ENCODE results near the gene PSEN2.
A peak's percentile ranks its signal among the peaks of the same experiment; 100 is the strongest.
"Not testable (repeated sequence)": the region's sequence is repeated elsewhere in the genome, so short reads cannot be mapped to it uniquely, and the experiment has no call there.

The PSEN2 gene

DNA sequence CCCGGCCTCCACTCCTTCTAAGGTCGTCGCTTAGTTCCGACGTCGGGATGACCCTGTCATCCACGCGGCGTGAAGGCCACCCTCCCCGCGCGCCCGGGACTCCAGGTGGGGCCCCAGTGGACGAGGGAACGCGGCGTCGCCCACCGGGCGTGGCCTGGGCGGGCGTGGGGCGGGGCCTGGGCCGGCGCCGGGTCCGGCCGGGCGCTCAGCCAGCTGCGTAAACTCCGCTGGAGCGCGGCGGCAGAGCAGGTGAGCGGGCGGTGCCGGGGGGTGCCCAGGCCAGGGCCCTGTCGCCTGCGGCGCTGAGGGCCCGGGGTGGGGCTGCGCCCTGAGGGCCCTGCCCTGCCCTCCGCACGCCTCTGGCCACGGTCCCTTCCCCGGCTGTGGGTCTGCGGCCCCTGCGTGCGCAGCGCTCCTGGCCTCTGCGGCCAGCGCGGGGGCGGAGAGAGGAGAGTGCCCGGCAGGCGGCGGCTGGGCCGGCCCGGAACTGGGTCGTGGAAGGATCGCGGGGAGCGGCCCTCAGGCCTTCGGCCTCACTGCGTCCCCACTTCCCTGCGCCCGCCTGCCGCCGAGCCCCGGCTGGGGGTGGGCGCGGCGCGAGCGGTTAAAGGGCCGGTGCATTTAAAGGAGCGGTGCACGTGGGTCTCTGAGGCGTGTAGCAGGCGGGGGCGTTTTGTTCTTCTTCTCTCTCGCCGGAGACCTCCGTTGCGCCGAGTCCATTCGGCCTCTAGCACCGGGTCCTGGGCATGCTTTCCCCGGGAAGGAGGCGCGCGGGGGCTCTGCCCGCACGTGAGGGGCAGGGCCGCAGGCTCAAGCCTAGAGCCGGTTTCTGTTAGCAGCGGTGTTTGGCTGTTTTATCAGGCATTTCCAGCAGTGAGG lies at the start of gene PSEN2:
TSS of gene PSEN2 (plus strand) at position 216 of the 879 bp plus-strand sequence. CDS start 11,292 bp downstream, outside the sequence.
- DNase-seq (ENCODE audit: low spot score) = peak; percentile 24

DNA sequence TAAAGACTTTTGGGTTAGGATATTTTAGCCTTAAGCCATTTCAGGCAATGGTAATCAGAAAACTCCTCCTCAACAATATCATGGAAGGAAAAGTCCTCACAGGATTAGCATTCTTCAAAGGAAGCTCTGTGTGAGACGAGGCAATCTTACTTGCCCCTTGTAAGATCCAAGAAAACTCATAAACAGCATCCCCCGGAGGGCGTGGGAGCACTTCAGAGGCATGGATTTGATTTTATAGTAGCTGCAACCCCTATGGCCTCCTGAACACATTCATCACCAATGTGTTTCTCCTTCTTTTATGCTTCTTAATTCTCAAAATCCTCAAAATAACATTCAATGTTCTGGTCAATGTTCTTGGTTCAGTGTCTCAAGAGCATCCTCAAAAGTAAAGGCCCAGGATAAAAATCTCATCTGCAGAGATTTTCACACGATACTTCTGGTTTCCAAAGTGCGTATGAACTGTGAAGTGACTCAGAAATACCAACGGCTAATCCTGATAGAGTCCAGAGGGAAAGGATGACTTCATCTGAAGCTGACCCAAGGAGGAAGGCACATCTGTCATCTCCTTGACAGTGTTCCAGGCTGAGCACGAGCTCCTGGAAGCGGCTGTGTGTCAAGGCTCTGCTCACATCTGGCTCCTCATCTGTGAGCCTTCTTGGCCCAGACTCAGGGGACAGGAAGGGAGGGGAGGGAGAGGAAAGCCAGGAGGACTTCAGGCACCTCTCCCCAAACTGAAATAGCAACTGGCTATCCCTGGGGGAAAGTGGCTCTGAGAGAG lies 49.3 kb upstream of the PSEN2 start:
- peak; percentile 43 for DNase-seq (ENCODE audit: low spot score)

DNA sequence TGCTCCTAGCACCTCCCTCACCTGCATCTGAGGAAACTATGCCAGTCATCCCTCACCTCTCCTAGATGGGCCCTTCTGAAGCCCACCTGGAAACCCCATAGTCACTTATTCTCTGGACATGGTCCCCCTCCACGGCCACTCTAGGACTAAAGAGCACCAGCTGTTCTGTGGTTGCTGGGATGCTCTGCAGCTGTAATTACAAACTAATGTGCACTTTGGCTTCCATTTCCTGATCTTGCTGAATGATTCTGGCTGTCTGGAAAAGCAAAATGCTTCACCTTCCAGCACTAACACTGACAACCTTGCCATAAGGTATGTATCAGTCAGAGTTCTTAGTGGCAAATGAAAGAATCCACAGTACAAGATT lies 48.7 kb upstream of the PSEN2 start:
- no peak for DNase-seq (ENCODE audit: low spot score)

DNA sequence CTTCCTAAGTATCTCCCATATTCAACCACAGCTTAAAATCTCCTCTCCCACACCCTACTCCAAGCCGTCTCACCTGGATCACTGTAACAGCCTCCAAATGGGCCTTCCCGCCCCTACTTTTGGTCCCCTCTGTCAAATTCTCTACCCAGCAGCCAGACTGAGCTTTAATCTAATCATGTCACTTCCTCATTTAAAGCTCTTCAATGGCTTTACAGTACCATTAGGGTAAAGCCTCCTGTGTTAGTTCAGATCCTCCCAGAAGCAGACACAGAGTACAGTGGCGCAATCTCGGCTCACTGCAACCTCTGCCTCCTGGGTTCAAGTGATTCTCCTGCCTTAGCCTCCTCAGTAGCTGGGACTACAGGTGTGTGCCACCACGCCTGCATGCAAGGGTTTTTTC lies 46.8 kb upstream of the PSEN2 start:
- no peak for DNase-seq (ENCODE audit: low spot score)

DNA sequence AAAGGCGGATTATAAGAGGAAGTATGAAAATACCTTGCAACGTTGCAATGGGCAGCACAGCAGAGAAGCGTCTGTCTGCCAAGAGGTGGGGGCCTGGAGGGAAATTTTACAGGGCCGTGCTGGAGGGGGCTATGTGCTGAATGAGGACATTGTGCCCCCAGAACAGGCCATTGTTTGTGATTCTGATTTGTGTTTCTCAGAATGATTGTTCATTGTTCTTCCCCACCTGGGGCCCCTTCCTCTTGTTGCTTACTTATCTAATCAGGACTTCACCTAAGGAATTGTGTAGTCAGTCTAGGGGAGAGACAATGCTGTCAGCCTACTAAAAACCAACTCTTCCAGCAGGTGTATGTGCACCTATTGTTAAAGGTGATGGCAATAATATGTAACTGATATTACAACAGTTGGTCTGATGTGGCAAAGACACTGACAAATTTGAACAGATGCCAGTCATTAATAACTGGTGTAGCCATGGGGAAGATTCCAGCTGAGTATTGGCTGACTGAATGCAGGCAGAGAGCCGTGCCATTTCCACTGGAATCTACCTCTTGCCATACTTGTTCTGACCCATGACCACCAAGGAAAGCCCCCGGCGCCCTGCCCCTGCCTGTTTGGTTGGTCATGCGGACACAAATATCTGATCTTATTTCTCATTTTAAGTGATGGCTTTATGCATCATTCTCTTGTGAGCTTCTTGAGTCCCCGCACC lies 45.2 kb upstream of the PSEN2 start:
- peak; percentile 84 for DNase-seq (ENCODE audit: low spot score)

DNA sequence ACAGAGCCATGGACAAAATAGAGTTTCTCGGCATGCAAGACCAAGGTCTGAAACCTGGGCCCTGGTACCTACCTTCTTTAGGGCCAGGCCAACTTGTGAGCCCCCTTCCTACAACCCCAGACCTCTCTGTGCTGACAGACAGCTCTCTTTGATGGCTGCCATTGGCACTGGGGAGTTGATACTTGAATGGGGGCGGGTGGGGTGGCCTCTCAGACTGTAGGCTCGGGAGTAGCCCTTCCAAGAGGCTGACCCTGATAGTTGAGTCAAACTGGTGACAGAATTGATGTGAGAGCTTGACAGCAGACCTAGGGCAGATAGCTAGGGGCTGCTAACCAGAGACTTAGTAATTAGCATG lies 44.7 kb upstream of the PSEN2 start:
- no peak for DNase-seq (ENCODE audit: low spot score)

DNA sequence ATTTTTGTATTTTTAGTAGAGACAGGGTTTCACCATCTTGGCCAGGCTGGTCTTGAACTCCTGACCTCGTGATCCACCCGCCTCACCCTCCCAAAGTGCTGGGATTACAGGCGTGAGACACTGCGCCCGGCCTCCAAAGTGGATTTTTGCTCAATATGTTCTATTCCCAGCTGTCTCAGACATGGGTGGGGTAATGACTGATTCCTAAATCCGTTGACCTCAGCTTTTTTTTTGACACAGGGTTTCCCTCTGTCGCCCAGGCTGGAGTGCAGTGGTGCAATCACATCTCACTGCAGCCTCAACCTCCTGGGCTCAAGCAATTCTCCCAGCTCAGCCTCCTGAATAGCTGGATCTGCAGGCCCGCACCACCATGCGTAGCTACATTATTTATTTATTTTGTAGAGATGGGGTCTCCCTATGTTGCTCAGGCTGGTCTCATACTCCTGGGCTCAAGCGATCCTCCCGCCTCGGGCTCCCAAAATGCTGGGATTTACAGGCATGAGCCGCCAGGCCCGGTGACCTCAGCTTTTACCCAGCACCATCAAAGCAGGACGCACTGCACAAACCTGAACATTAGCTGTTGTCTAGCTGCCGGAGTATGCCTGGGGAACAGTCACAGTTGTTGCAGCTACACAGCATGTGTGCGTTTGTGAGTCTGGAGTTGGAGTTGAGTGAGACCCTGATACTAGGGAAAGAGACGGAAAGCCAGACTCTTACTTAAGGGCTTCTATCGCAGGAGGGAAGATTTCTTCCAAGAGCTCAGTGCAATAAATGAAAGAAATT lies 43.7 kb upstream of the PSEN2 start:
- DNase-seq (ENCODE audit: low spot score) = no peak

DNA sequence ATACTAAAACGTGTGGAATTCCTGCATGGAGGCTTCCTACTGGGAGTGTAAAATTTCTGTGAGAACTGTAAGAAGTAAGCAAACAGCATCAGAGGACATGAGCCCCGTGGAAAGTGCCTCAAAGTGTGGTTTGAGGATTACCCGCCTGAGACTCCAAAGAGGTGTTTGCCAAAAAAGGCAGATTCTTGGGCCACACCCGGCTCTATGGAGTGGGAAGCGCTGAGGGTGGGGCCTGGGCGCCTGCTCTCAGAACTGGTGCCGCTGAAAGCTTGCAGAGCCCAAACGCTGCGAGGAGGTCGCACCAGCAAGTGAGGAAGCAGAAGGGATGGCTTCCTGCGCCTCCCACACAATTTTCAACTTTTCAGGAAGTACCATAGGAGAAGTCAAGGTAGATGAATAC lies 43.0 kb upstream of the PSEN2 start:
- no peak for DNase-seq (ENCODE audit: low spot score)

DNA sequence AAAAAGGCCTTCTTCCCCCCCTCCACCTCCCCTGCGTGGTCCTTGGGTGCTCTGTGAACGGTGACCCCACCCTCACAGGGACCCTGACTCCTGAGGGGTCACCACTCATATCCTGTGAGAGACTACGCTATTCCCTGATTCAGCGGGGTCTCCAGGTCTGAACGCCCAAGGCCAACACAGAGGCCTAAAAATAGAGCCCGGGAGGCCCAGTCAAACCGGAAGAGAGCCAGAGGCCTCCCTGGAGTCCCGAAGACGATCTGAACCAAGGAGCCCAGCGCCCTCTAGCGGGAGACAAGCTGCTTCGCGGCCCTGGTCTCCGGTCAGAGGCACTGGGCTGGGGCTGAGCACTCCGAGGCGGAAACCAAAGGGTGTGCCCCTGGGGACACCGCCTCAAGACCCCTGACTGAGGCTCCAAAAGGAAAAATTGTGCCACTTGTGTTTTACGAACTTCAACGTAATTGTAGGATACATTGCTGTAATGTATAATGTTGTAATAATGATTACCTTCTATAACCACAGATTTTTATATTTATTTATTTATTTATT lies 42.4 kb upstream of the PSEN2 start:
- peak; percentile 96 for DNase-seq (ENCODE audit: low spot score)

DNA sequence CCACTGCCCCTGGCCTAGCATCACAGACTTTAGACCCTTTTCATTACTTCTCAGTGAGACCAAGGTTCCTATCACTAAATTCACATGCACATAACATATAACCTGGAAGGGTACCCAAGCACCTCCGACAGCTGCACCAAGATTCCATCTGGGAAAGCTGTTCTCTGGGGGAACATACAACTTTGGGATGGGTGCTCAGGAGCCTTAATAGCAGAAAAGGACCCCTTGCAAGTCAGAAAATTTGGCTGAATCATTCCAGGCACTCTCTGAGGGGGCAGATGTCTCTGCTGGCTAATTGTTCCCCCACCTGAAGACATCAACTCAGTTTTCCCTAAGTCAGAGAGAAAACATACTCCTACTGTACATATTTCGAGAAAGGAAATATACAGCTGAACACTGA lies 41.3 kb upstream of the PSEN2 start:
- DNase-seq (ENCODE audit: low spot score) = no peak

DNA sequence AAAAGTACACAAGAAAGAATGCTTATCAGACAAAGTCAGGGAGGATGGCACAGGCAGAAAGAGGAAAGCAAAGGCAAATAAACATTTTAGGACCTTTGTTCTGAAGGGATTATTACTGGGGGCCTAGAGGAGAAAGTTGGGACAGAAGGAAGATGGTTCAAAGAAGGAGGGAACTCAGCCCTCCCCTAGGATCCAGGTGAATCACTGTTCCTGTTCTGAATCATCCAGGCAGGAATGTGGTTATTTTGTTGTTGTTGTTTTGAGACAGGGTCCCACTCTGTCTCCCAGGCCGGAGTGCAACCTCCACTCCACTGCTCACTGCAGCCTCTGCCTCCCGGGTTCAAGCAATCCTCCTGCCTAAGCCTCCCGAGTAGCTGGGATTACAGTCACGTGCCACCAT lies 38.5 kb upstream of the PSEN2 start:
- DNase-seq (ENCODE audit: low spot score) = no peak

DNA sequence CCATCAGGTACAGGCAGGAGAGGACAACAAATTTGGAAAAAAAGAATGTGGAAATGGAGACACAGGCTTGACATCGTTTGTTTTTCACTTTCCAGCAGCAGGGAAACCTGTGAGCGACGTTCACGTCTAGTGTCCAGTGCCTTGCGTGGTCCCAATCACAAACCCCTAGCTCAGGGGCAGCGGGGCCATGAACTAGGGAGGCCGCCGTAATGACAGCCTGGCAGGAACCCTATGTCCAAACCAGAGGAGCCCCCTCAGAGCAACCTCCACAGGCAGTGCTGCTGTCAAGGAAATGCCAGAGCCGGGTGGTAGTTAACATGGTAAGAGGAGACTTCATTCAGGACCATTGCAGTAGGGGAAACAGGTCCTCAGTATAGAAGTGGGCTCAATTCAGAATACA lies 37.8 kb upstream of the PSEN2 start:
- DNase-seq (ENCODE audit: low spot score) = no peak

DNA sequence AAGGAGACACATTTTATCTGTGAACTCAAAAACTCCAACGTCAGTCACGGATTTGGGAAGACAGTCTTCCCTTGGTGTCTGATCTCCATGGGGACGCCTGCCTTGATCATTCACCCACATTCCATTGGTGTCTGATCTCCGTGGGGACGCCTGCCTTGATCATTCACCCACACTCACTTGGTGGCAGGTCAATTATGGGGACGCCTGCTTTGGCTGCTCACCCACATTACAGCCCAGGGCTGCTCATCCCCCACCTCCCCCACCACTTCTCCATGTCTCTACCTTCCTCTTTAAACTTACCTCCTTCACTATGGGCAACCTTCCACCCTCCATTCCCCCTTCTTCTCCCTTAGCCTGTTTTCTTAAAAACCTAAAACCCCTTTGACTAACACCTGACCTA lies 36.2 kb upstream of the PSEN2 start:
- not testable (repeated sequence) for DNase-seq (ENCODE audit: low spot score)

DNA sequence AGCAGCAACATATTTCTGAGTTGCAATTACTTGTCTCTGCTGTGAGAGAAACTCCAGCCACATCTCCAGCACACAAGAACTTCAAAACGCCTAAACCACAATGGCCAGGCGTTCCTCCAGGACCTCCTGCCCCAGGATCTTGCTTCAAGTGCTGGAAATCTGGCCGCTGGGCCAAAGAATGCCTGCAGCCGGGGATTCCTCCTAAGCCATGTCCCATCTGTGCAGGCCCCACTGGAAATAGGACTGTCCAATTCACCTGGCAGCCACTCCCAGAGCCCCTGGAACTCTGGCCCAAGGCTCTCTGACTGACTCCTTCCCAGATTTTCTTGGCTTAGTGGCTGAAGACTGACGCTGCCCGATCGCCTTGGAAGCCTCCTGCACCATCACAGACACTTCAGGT lies 35.0 kb upstream of the PSEN2 start:
- DNase-seq (ENCODE audit: low spot score) = not testable (repeated sequence)

DNA sequence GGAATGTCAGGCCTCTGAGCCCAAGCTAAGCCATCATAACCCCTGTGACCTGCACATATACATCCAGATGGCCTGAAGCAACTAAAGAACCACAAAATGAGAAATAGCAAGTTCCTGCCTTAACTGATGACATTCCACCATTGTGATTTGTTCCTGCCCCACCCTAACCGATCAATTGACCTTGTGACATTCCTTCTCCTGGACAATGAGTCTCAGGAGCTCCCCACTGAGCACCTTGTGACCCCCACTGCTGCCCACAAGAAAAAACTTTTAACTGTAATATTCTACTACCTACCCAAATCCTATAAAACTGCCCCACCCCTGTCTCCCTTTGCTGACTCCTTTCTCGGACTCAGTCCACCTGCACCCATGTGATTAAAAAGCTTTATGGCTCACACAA lies 32.5 kb upstream of the PSEN2 start:
- DNase-seq (ENCODE audit: low spot score) = not testable (repeated sequence)

DNA sequence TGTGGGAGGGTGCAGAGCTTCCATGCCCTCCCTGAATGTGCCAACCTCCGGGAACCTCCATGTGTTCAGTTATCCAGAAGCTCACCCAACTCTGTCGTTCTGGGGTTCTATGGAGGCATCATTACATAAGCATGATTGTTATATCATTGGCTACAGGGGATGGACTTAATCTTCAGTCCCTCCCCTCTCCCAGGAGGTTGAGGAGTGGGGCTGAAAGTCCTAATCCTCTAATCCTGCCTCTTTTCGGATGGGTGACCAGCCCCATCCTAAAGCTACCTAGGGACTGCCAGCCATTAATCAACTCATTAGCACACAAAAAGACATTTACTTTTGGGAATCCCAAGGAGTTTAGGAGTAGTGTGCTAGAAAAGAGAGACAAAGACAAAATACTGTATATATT lies 32.0 kb upstream of the PSEN2 start:
- no peak for DNase-seq (ENCODE audit: low spot score)

DNA sequence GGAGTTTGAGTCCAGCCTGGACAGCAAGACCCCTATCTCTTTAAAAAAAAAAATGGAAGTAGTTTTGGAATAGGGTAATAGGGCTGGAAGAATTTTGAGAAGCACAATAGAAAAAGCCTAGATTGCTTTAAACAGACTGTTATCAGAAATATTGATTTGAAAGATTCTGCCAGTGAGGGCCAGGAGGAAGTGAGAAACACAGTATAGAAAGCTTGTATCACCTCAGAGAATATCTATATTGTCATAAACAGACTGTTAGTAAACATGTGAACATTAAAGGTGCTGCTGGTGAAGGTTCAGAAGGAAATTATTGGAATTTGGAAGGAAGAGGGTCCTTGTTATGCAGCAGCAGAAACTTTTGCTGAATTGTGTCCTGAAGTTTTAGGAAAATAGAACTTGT lies 24.8 kb upstream of the PSEN2 start:
- no peak for DNase-seq (ENCODE audit: low spot score)

DNA sequence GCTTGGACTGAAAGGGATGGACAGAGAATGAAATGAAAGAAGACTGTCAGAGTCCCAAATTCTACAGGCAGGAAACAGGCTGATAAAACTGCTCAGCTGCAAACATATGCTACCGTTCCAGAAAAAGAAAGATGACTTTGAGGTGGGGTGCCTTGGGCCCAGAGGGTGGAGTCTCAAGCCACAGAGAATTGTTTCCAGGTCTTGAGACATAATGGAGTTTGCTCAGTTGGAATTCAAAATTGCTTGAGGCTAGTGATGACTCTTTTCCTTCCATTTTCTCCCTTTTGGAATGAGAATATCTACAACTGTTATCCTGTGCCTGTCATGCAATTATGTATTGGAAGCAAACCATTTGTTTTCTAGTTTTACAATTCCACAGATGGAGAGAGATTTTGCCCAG lies 23.6 kb upstream of the PSEN2 start:
- no peak for DNase-seq (ENCODE audit: low spot score)

DNA sequence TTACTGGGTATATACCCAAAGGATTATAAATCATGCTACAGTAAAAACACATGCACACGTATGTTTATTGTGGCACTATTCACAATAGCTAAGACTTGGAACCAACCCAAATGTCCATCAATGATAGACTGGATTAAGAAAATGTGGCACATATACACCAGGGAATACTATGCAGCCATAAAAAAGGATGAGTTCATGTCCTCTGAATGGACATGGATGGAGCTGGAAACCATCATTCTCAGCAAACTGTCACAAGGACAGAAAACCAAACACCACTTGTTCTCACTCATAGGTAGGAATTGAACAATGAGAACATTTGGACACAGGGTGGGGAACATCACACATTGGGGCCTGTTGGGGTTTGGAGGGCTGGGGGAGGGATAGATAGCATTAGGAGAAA lies 15.9 kb upstream of the PSEN2 start:
- not testable (repeated sequence) for DNase-seq (ENCODE audit: low spot score)

DNA sequence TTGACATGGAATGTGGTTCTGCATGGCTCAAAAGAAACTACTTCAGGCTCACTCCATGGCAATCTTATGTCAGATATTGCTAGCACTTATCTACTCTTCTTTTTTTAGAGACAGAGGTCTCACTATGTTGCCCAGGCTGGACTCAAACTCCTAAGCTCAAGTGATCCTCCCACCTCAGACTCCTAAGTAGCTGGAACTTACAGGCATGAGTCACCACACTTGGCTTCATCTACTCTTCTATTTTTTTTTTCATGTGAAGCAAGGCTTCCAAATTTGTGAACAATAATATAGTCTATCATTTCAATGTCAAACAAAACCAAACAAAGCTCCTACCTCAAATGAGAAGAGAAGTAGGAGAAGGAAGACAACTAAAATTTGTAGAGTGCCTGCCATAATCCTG lies 7.5 kb upstream of the PSEN2 start:
- no peak for DNase-seq (ENCODE audit: low spot score)

DNA sequence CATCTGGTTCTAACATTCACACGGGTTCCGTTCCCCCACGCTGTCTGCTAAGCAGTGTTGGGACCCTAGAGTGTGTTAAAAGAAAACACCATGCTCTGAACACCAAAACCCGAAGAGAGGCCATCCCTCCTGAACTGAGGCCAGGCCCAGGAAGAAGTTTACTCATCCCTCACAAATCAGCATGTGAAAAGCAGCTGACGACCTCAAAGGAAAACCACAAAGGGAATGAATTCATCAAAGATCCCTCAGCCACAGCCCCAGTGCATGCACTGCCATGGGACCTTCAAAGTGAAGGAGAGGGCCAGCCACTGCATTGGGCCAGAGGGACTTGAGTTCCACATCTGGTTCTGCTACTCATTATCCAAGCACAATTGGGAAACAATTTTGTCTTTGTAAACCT lies 7.0 kb upstream of the PSEN2 start:
- DNase-seq (ENCODE audit: low spot score) = no peak

DNA sequence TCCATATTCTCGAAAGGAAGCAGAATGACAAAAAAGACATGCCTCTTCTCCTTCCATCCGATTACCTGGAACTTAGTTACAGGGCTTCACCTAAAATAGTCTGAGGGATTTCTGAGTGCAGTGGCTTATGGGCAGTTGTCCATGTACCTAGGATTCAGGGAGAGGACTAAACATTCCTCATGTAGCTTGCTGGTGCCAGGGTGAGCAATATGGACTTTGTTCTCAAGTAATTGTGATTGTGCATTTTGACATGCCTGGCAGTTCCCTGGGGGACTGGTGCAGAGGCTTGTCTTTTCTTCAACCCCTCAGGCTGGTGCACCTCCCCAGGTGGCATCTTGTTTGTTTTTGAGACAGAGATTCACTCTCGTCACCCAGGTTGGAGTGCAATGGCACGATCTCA lies 6.1 kb upstream of the PSEN2 start:
- DNase-seq (ENCODE audit: low spot score) = no peak

Data from Ammon's horn (tissue), 1 donor.